Activated naive CD4-positive, alpha-beta T cell treated with anti-CD3 and anti-CD28 coated beads, Interleukin-2, amount 50 U/mL, for 72 hours (primary cell): ENCODE measurements around the gene RBCK1. TPM values are rescaled to one million over a fixed set of nuclear protein-coding genes. Genes with fewer than 3 reads are reported as not detected.

Experiments
- ATAC-seq, 2 donors: fragments of 150-1000 bp; cut with Tn5 transposase; 2 replicates each; pipeline ENCODE4 v1.10.0; 2021; ENCODE audit warnings: mild to moderate bottlenecking in 2 of 2, moderate library complexity in 2 of 2
- DNase-seq, 2 donors: peaks; one replicate each; pipeline ENCODE4 v3.0.0; 2021 to 2022; ENCODE audit warnings: low spot score in 2 of 2
- H3K27ac Mint-ChIP-seq, 2 donors: one replicate each; pipeline ENCODE4 v1.8.0; 2022; ENCODE audit warnings: mild to moderate bottlenecking in 2 of 2, mixed read lengths in 2 of 2
- H3K36me3 Mint-ChIP-seq, 2 donors: one replicate each; pipeline ENCODE4 v1.8.0; 2022; ENCODE audit warnings: mixed read lengths in 2 of 2
- H3K9me3 Mint-ChIP-seq, 2 donors: one replicate each; pipeline ENCODE4 v1.8.0; 2022; ENCODE audit warnings: mixed read lengths in 2 of 2
- total RNA-seq, 2 donors: library from RNA; stranded (reverse); gene quantifications; one replicate each; pipeline ENCODE4 v1.2.3, GENCODE V29; 2022

The RBCK1 gene
- total RNA-seq: 100 to 1,000 TPM; 113 to 150 TPM

- peak within 1 kb of the TSS; percentile 86 to 96 for H3K27ac Mint-ChIP-seq
- peaks cover 0 to 5% of the 10 kb centered on the region in 2 donors for H3K9me3 Mint-ChIP-seq
These were observed at the start of gene RBCK1 for GRCh38 chr20:407953-408842. TSS of gene RBCK1 (plus strand) at chr20:408299. CDS start at chr20:408758, 459 bp downstream.

DNA sequence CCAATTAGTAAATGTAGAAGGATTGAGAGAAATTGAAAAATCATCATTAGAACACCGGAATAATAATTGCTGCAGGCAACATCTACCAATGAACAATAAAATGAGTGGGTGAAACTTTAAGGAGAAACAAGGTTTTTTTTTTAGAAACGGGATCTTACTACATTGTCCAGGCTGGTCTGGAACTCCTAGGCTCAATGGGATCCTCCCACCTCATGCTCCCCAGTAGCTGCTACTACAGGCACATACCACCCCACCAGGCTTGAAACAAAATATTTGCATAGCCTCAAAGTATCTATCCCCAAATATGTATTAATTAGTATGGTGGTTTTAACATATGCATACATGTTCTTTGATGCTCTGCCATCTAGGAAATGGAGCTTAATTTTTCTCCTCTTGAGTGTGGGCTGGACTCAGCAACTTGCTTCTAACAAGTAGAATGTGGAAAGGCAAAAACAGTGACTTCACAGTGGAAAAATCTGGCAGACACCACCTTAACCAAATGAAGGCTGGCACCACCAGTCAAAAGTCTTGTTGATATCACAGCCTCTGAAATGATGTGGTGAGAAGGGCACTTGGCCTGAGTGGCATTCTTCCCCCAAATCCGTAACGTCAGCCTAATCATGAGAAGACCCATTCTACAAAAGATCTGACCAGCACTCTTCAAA is 49.1 kb upstream of the RBCK1 start:
- Mint-ChIP-seq H3K9me3 (no peaks in the 10 kb centered on the region), H3K27ac (no peak overlapping the region), H3K36me3 (no peaks in the 10 kb centered on the region)
- DNase-seq (no peak), ATAC-seq (no peak)

More at GRCh38 chr20:407953-408842, at the start of gene RBCK1:
- H3K36me3 Mint-ChIP-seq: peaks cover 29 to 46% of the 10 kb centered on the region in 2 donors
- DNase-seq (peak; percentile 85 to 93), ATAC-seq (peak; percentile 82 to 84)

DNA sequence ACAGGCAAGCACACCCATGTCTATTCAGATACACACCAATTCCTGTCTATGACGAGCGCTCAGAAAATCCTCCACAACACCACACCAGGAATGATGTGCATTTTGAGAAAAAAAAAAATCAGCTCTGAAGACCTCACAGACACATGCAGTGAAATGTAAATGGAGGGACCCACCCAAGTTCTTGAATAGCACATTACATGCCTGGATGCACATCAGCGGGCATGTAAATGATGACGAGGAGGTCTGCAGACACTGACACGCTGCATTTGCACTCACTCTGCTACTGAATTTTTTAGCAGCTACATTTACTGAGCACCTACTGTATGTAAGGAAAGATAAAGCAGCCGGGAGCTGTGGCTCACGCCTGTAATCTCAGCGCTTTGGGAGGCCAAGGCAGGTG is 46.5 kb upstream of the RBCK1 start:
- H3K27ac Mint-ChIP-seq: no peak overlapping the region
- no peaks in the 10 kb centered on the region for H3K9me3 Mint-ChIP-seq
- DNase-seq (no peak), ATAC-seq (no peak)
- no peaks in the 10 kb centered on the region for H3K36me3 Mint-ChIP-seq

- peak; percentile 36 to 70 for DNase-seq
- peak; percentile 67 to 77 for ATAC-seq
- Mint-ChIP-seq H3K27ac (peak overlapping the region; percentile 22 to 76), H3K9me3 (no peaks in the 10 kb centered on the region), H3K36me3 (no peaks in the 10 kb centered on the region)
These were observed 45.5 kb upstream of the RBCK1 start for GRCh38 chr20:362271-363254.

GRCh38 chr20:363319-364078 is 44.6 kb upstream of the RBCK1 start:
- Mint-ChIP-seq H3K36me3 (no peaks in the 10 kb centered on the region), H3K9me3 (no peaks in the 10 kb centered on the region), H3K27ac (peak overlapping the region in 1 of 2 donors; percentile 76)
- DNase-seq: no peak
- peak in 1 of 2 donors; percentile 45 for ATAC-seq

DNA sequence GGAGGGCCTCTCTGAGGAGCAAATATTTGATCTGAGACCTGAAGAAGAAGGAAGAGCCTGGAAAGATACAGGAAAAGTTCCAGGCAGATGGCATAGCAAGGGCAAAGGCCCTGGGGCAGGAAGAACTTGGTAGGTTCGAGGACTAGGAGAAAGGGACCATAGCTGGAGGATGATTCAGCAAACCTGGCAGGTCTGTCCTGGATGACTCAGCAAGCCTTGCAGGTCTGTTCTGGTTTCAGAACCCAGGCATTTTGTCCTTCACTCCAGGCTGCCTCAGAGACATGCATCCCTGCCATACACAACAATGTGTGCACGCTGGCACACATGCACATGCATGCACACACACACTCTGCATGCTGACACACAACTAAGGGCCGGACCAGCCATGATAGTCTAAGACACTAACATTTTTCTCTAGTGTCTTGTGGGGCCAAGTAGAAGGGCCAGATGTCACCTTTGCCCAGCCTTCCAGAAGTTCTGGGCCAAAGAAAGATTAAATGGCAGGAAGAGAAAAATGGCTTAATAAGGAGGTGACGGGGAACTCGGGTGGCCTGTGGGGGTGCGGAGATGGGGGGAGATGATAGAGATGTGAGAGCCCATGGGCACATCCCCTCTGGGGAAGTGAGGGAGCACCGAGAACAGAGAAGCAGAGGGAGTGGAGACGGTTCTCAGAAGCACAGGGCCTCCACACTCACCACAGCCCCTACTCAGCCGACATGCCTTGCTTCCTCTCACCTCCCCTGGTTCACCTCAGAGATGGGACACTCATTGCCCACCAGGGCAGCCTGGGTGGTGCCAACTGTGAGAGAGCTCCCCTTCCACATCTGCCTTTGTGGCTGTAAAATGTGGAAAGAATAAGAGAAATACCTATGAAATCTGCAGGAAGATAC is 42.9 kb upstream of the RBCK1 start:
- H3K36me3 Mint-ChIP-seq: no peaks in the 10 kb centered on the region
- ATAC-seq: peak in 1 of 2 donors; percentile 19
- no peak for DNase-seq
- H3K27ac Mint-ChIP-seq: peak overlapping the region; percentile 19 to 65
- no peaks in the 10 kb centered on the region for H3K9me3 Mint-ChIP-seq

- Mint-ChIP-seq H3K9me3 (no peaks in the 10 kb centered on the region), H3K36me3 (no peaks in the 10 kb centered on the region), H3K27ac (peak overlapping the region in 1 of 2 donors; percentile 65)
- no peak for DNase-seq
- peak in 1 of 2 donors; percentile 12 for ATAC-seq
These were observed 41.9 kb upstream of the RBCK1 start for GRCh38 chr20:366041-366718.

DNA sequence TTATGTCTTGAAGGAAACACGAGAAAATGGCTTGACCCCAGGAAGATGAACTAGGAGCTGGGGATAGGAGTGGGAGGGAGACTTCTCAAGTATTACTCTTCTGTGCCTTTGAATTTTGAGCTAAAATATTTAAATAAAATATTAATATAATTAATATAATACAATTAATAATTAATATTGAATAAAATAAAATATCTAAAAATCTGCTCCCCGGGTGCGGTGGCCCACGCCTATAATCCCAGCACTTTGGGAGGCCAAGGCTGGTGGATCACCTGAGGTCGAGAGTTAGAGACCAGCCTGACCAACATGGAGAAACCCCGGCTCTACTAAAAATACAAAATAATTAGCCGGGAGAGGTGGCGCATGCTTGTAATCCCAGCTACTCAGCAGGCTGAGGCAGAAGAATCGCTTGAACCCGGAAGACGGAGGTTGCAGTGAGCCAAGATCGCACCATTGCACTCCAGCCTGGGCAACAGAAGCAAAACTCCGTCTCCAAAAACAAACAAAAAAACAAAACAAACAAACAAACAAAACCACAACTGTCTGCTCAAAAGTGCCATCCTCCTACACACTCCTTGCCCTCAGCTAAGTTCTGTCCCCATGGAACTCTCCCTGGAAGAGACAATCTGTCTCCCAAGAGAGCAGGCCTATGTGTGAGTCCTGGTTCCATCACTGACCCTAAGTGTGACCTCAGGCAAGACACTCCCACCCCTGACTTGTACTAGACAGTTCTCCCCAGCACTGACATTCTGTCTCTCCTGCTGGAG is 41.2 kb upstream of the RBCK1 start:
- no peak for DNase-seq
- H3K27ac Mint-ChIP-seq: no peak overlapping the region
- ATAC-seq: no peak
- H3K9me3 Mint-ChIP-seq: no peaks in the 10 kb centered on the region
- no peaks in the 10 kb centered on the region for H3K36me3 Mint-ChIP-seq

- Mint-ChIP-seq H3K9me3 (no peaks in the 10 kb centered on the region), H3K27ac (no peak overlapping the region), H3K36me3 (no peaks in the 10 kb centered on the region)
- ATAC-seq: no peak
- no peak for DNase-seq
These were observed 40.6 kb upstream of the RBCK1 start for GRCh38 chr20:367486-367887.

DNA sequence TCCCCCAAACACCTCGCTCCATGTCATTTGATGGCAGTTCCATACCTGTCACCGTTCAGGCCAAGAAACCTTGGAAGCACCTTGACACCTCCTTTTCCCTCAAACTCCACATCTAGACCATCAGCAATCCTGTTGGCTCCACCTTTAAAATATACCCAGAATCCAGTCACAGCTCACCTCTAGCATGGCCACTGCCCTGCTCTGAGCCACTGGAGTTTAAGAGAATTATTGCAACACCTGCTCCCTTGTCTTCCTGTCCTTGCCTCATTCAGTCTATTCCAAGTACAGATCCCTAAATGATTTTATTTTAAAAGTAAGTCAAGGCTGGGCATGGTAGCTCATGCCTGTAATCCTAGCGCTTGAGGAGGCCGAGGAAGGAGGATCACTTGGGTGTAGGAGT is 39.2 kb upstream of the RBCK1 start:
- Mint-ChIP-seq H3K9me3 (no peaks in the 10 kb centered on the region), H3K36me3 (no peaks in the 10 kb centered on the region), H3K27ac (peak overlapping the region in 1 of 2 donors; percentile 12)
- DNase-seq (no peak), ATAC-seq (no peak)

GRCh38 chr20:370151-370600 is 37.9 kb upstream of the RBCK1 start:
- DNase-seq (no peak), ATAC-seq (no peak)
- H3K9me3 Mint-ChIP-seq: no peaks in the 10 kb centered on the region
- no peaks in the 10 kb centered on the region for H3K36me3 Mint-ChIP-seq
- no peak overlapping the region for H3K27ac Mint-ChIP-seq

DNA sequence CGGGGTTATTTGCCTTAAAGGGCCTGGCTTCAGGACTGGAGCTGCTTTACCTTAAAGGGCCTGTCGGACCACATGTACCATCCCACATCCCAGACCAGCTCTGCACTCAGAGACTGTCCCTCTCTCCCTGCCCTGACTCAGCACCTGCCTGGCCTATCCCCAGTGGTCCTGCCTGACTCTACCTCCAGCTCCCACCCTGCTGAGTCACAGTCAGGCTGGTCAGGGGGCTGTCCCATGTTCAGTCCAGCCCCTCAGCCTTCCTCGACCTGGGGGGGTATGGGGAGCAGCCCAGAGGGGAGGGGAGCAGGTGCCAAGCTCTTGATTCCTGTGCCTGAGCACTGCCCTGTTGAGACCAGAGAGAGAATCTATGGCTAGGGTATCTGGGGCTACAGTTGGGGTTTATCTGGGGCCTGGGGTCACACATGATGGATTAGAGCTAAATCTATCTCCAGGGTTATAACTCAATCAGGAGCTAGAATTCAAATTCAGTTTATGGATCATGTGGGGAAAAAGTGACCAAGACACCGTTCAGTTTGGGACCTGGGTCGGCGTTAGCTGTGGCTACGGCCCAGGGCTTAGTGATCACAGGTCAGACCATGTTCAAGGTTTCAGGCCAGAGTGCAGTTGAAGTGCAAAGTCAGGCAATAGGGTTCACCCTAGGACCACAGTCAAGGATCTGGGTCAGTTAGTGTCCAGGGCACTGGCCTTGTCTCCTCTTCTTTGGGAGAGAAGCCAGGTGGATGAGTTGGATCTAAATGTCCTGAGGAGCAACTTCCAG is 36.9 kb upstream of the RBCK1 start:
- DNase-seq (no peak), ATAC-seq (no peak)
- H3K27ac Mint-ChIP-seq: peak overlapping the region; percentile 60 to 77
- H3K9me3 Mint-ChIP-seq: no peaks in the 10 kb centered on the region
- H3K36me3 Mint-ChIP-seq: no peaks in the 10 kb centered on the region
